ENCODE measurements around the gene CALML3.

Gene CALML3

GRCh38 chr10:5561704-5562645 is 37.2 kb downstream of the CALML3 start:
- Histone ChIP-seq H3K27ac (no peak overlapping the region), H3K4me3 (no peak overlapping the region)

GRCh38 chr10:5563321-5563961 is 38.7 kb downstream of the CALML3 start:
- peak overlapping the region in 15 of 21 experiments; percentile 12 to 94 (median 64) for H3K27ac ChIP-seq
- H3K4me3 ChIP-seq, result no peak overlapping the region

GRCh38 chr10:5563991-5564536 is 39.3 kb downstream of the CALML3 start:
- no peak overlapping the region for H3K4me3 ChIP-seq

GRCh38 chr10:5564537-5565204 is 39.9 kb downstream of the CALML3 start:
- peak overlapping the region in 19 of 21 experiments; percentile 12 to 94 (median 60) for H3K27ac ChIP-seq
- H3K4me3 ChIP-seq, result no peak overlapping the region

More at GRCh38 chr10:5563991-5564536, 39.3 kb downstream of the CALML3 start:
- peak overlapping the region in 18 of 21 experiments; percentile 12 to 94 (median 60) for H3K27ac ChIP-seq

- Histone ChIP-seq H3K4me3 (no peak overlapping the region), H3K27ac (peak overlapping the region in 12 of 21 experiments; percentile 3 to 94 (median 70))
Observed at GRCh38 chr10:5565205-5565545, 40.4 kb downstream of the CALML3 start.

- H3K27ac ChIP-seq, result peak overlapping the region in 11 of 21 experiments; percentile 22 to 94 (median 73)
- H3K4me3 ChIP-seq, result no peak overlapping the region
Observed at GRCh38 chr10:5565671-5566581, 41.2 kb downstream of the CALML3 start.

GRCh38 chr10:5566614-5567013 is 41.9 kb downstream of the CALML3 start:
- no peak overlapping the region for H3K4me3 ChIP-seq
- H3K27ac ChIP-seq, result peak overlapping the region in 8 of 21 experiments; percentile 10 to 94 (median 77)

- no peak overlapping the region for H3K27ac ChIP-seq
- no peak overlapping the region for H3K4me3 ChIP-seq
Observed at GRCh38 chr10:5567477-5567876, 42.7 kb downstream of the CALML3 start.

- H3K4me3 ChIP-seq, result no peak overlapping the region
- no peak overlapping the region for H3K27ac ChIP-seq
Observed at GRCh38 chr10:5568984-5569383, 44.2 kb downstream of the CALML3 start.

GRCh38 chr10:5569568-5569967 is 44.8 kb downstream of the CALML3 start:
- no peak overlapping the region for H3K4me3 ChIP-seq
- no peak overlapping the region for H3K27ac ChIP-seq

GRCh38 chr10:5570007-5570655 is 45.4 kb downstream of the CALML3 start:
- Histone ChIP-seq H3K27ac (no peak overlapping the region), H3K4me3 (no peak overlapping the region)

GRCh38 chr10:5570979-5571810 is 46.4 kb downstream of the CALML3 start:
- no peak overlapping the region for H3K27ac ChIP-seq
- no peak overlapping the region for H3K4me3 ChIP-seq

GRCh38 chr10:5571826-5572225 is 47.1 kb downstream of the CALML3 start:
- peak overlapping the region in 1 of 21 experiments; percentile 36 for H3K27ac ChIP-seq

GRCh38 chr10:5573319-5573950 is 48.7 kb downstream of the CALML3 start:
- Histone ChIP-seq H3K27ac (no peak overlapping the region), H3K4me3 (no peak overlapping the region)

More at GRCh38 chr10:5571826-5572225, 47.1 kb downstream of the CALML3 start:
- H3K4me3 ChIP-seq, result no peak overlapping the region

- no peak overlapping the region for H3K4me3 ChIP-seq
- no peak overlapping the region for H3K27ac ChIP-seq
Observed at GRCh38 chr10:5573968-5574641, 49.3 kb downstream of the CALML3 start.

- Histone ChIP-seq H3K4me3 (no peak overlapping the region), H3K27ac (peak overlapping the region in 2 of 21 experiments; percentile 35 to 53)
Observed at GRCh38 chr10:5574642-5575131, 49.9 kb downstream of the CALML3 start.

Data from skin epidermis (tissue), 12 donors.